GM18861 (cell line): Measurements from ENCODE around the gene MYO7A.

Experiments used
- ATAC-seq: cut with Tn5 transposase; IDR thresholded peaks from one replicate; pipeline ENCODE4 v1.9.1; 2021; ENCODE audit not compliant: unreplicated experiment

MYO7A gene

DNA sequence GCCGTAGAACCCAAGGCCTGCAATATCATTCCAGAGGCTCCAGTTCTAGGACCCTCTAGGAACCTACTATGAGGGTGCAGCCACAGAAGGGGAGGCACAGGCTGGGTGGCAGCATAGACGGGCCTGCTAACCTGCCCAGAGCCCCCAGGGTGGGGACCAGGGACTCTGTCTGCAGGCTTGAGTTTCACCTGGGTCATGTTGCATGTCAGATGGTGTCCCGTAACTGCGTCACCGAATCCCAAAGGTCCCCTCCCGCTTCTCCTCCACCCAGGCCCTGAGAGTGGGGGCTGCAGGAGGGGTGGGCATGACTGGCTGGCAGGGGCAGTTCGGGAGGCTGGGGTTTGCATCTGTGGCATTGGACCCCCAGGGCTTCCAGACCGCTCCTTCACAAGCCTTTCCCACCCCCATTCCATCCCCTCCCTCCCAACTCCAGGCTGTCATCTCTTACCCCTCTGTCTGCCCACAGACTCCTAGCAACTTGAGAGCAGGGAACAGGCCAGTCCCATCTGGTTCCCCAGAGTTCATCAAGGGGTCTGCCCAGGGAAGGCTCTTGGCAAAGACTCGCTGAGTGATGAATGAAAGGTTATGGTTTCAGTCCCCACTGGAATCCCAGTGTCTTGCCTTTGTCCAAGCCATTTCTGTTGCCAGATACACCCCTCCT, 16.3 kb downstream of the MYO7A start:
- ATAC-seq = no peak

DNA sequence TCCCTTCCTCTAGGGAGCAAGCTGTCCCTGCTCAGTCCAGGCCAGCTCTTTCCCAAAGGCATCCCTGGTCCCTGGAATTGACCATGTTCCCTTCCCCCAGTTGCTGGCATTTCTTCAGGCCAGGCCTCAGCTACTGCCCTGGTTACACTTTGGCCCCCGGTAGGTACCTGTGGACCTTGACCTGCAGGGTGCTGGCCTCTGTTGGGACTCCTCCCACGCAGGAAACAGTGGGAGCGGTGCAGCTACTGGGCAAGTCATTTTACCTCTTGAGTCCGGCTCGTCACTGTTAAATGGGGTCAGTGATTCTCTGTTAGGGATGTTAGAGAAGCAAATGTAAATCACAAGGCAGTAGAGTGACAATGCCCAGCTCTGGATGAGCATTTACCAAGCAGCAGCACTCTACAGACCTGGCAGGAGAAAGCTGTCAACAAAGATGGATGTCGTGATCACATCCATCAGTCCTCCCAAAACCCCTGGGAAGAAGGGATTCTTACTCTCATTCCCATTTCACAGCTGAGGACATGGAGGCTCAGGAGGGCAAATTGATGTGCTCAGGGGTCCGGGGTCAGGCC, 16.9 kb downstream of the MYO7A start:
- no peak for ATAC-seq

DNA sequence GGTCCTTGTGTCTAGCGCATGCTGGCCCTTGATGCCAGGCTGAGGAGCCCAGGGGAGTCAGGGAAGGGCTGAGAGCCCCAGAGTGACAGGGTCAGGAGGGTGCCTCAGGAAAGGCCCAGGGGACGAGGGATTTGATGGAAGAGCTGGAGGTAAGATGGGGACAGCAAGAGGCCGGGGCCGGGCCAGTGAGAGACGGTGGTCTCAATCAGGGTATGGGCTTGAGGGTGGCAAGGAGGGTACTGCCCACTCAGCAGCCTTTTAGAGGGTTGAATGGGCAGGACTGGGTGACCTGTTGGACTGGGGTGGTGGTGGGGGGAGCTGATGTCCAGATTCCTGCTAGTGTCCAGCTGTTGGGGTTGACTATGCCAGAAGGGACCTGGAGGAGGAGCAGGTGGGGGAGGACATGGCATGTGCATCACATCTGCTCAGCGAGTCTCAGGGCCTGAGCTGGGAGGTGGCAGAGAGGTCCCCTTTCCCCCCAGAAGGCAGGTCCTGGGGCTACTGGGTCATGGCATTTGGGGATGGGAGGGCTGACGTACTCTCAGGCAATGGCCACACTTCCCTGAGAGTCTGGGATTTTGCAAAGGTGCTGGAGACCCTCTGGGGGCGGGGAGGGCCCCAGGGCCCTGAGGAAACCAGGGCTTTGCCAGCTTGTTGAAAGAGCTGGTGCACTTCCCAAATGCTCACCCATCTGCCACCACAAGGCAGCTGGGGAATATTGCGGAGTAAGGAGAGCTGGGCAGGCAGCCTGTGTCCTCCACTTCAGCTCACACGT, 18.4 kb downstream of the MYO7A start:
- no peak for ATAC-seq

DNA sequence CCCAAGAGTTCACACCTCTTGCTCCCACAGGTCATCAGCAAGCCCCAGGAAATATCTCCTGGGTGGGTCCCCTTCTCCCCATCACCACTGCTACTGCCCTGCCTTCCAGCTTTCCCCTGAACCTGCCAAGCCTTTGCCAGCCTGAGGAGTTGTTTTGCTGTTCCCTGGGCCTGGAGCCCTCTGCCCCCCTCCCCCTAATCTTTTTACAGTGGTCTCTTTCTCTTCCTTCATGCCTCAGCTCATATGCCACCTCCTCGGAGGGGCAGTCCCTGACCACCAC, 18.9 kb downstream of the MYO7A start:
- no peak for ATAC-seq

DNA sequence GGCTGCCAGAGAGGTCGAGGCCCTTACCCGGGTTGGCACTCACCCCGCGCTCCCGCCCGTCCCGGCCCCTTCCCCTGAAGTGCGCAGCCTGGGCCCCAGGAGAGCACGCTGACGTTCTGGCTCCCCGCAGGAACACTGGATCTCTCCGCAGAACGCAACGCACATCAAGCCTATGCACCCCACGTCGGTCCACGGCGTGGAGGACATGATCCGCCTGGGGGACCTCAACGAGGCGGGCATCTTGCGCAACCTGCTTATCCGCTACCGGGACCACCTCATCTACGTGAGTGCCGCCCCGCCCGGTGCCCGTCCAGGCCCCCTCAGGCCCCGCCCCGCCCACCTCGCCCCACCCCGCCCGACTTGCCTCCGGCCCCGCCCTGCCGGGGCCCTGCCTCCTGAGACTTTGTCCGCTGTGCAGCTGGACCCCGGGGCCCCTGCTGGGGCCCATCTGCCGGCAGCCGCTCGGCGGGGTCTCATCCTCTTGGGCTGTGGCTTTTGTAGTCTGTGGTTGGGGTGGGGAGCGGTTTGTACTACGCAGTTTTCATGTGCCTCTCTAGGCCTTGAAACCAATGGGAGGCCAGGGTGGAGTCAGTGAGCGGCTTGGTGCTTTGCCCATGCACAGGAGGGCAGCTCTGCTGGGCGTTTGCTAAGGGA, 19.7 kb downstream of the MYO7A start:
- ATAC-seq = no peak

DNA sequence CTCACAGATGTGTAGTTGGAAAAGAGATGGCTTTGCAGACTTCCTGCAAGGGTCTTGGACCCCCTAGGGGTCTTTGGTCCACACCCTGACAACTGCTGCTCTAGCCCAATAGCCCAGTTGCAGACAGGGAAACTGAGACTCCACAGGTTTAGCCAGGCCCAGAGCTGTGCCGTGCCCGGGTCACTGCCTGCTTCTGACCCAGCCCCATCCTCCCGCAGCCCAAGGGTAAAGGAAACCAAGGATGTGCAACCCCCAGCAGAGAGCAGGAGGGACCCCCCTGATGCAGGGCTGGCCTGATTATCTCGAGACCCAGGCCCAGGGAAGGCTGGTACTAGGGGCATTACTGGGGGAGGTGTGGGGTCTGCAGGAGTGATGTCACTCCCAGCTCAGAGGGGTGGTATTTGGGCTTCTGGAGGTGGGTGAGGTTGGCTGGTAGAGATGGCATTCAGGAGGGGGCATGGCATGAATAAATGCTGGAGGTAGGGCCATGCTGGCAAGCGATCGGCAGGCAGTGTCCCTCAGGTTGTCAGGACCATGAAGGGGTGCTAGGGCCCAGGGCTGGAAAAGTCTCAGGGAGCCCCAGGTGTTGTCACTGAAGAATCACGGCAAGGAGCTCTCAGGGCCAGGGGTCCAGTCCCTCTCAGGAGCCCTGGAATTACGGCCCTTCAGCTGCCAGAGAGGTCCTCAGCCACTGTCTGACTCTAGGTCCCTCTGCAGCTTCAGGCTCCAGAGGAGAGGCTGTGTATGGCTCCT, 21.1 kb downstream of the MYO7A start:
- ATAC-seq = no peak

DNA sequence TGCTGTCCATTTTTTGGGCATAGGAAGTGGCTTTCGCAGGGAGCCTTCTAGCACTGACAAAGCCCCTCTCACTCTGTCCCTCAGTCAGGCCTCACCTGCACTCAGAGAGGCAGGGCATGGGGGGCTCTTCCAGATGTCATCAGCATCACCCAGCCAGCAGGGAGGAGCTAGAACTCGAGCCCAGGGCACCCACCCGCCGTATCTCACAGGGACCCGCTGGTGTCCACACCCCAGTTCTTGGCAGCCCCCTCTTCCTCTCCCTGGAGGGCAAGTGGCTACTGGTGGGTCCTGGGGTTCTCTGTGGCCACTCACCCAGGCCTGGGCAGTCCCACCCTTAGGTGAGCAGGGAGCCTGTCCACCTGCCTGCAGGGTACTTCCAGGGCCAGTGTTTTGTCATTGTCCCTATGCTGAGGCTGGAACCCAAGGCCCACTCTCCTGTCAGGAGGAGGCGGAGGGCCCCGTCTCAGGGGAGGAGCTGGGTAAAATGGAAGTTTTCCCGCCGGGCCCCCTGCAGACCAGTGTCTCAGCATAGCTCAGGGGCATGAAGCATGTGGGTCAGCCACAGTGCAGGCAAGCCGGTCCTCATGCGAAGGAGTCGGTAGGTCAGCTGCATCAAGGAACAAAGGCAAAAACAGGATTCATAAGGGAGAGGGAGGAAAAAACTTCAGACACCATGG, 21.8 kb downstream of the MYO7A start:
- no peak for ATAC-seq

DNA sequence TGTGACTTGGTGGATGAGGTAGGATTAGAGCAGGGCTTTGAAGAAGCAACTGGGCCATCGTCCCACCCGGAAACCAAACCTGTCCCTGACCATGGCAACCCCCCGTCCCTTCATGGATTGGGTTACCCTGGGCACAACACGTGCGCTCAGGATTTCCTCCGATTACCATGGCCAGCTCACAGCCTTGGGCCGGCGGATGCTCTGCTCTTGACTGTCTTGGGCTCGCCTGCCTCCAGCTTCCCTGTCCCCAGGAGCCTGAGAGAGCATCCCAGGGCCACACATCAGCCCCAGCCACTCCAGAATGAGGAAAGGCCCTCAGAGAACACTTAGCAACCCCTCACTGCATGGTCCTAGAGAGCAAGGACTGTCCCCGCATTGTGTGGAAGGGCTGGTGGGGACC, 22.8 kb downstream of the MYO7A start:
- no peak for ATAC-seq

DNA sequence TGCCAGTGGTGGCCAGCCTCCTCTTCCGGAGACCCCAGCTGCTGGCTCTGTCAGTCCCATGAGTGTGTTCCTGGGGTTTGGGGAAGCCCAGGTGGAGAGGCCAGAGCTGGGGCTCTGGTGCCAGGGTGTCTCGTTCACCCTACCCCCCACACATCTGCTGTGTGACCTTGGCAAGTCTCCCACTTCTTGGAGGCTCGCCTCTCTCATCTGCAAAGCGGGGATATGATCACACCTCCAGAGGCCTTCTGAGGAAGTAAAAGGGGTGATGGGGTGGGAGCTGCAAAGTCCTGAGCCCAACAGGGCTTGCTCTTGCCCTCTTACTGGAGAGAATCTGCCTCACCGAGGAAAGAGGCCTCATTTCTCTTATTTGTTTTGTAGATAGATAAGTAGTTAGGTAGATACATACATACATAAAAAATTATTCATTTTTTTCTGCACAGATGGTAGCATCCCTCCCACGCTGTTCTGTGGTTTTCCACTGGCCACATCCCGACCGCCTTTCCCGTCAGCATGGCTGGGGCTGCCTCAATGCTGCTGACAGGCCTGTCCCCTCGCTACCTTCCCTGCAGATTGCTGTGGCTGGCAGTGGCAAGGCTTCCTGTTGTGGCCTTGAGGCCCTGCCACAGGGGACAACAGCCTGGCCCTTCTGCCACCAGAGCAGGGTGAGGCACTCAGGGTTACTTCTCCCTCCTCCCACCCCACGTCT, 23.9 kb downstream of the MYO7A start:
- no peak for ATAC-seq

DNA sequence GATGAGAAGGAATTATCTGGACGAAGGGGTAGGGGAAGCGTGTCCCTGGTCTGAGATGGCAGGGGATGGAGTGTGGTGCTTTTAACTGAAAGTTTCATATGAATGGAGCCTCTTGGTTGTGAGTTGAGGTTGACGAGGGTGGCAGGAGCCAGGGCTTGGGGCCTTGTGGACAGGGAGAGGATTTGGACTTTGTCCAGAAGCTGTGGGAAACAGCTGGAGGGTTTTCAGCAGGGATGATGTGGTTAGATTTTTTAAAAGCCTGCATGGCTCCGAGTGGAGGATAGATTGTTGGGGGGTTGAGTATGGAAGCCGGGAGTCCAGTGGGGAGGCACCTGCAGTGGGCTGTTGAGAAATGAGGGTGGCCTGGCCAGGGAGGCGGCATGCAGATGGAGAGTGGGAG, 24.8 kb downstream of the MYO7A start:
- ATAC-seq = no peak

DNA sequence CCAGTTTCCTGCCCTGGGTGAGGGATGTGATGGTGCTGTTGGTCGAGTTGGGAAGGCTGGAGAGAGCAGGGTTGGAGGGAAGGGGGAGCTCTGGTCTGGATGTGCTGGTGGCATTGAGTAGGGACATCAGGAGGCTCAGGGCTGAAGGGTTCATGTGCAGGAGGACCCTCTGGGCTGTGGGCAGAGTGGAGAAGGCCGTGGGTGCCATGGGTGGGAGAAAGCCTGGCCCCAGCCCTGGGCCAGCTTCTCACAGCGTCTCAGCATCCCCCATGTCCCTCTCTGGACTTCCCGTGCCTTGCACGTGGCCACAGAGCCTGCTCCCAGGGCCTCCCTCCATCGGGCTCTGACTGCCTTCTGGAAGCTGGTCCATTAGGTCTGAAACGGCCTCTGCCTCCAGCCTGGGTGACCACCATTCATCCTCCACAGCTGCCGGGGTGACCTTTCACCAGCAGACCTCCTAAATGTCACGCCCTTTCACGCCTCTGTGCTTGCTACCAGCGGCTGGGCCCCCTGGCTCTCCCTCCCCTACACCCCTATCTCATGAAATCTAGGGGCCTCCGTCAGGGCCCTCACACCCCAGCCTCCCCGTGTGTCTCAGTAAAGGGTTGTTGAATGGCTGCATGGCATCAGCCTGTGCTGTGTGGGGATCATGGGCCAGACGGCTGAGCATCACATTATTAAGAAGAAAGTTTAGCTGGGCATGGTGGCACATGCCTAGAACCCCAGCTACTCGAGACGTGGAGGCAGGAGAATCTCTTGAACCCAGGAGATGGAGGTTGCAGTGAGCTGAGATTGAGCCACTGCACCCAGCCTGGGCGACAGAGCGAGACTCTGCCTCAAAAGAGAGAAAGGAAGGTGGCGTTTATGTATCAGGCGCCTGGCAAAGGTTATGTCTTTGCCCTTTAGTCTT, 25.5 kb downstream of the MYO7A start:
- no peak for ATAC-seq

DNA sequence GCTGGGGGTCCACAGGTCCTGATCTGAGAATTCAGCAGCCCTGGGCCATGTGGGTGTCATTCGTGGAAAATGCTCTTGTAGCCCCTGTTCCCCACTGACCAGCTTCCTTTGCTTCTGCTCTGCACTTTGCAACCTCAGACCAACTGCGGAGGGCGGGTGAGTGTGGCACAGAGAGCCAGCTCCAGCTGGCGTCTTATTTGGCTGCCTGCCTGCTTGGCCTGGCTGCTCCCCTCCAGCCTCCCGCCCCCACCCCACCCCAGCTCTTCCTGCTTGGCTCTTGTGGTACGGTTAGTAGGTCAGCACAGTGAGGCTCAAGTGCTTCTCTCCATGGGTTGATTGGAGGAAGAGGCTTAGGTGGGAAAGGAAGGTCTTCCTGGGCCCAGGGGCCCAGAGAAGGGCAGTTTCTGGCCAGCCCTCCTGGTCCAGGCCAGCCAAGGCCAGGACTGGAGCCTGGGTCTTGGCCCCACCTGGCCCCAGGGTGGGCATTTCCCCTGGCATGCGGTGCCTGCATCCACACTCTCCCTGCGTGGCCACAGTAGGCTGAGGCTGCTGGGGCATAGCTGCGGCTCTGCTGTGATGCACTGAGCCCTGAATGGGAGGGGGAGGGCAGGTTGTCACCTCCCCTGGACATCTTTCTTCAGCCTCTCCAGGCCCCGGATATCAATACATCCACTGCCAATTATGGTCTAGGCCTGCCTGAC, 26.5 kb downstream of the MYO7A start:
- no peak for ATAC-seq

DNA sequence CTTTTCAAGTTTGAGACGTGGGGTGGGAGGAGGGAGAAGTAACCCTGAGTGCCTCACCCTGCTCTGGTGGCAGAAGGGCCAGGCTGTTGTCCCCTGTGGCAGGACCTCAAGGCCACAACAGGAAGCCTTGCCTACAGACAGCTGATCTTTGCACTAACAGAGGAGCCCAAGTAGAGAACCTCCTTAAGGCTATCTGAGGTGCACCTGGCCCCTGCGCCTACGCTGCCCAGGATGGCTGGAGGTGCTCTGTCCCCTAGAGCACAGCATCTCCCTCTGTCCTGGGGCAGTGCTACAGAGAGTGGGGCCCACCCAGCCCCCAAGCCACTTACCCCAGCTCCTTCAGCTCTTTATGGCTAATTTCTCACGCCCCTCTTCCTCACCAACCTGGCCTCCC, 27.0 kb downstream of the MYO7A start:
- ATAC-seq = no peak

DNA sequence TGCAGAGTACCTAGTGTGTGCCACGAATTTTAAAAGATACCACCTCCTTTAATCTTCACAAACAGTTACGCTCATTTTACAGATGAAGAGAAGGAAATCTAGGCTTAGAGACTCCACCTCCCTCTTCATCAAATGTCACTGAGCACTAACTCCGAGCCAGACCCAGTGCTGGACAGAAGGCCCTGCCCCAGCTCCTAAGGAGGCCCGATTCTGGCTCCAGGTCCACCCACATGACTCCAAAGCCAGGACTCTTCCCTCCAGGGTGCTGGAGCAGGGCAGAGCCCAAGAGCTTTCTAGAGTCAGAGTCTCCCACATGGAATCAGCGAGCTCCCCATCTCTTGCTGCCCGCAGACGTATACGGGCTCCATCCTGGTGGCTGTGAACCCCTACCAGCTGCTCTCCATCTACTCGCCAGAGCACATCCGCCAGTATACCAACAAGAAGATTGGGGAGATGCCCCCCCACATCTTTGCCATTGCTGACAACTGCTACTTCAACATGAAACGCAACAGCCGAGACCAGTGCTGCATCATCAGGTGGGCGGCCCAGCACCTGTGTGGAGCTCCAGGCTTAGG, 27.6 kb downstream of the MYO7A start:
- ATAC-seq = no peak

DNA sequence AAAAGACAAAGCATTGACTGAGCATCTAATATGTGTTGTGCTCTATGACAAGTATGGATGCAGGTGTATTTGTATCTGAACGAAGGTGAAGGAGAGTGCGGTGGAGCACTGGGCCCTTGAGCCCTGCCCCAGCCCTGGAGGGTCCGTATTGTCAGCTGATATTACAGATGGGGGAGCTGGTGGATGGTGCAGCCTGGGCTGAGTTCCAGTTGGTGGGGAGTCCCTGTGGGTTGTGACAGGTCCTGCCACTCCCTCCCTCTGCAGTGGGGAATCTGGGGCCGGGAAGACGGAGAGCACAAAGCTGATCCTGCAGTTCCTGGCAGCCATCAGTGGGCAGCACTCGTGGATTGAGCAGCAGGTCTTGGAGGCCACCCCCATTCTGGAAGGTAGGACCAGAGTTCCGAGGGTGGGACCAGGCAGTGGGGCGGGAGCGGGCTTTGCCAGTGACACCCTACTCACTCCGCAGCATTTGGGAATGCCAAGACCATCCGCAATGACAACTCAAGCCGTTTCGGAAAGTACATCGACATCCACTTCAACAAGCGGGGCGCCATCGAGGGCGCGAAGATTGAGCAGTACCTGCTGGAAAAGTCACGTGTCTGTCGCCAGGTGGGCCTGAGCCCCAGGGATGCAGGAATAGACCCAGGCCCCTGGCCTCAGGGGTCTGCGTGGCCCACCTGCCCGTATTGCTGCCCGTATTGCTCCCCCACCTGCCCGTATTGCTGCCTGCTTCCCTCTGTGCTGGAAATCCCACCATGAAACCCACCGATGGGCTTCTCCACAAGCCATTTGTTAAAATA, 28.6 kb downstream of the MYO7A start:
- no peak for ATAC-seq

DNA sequence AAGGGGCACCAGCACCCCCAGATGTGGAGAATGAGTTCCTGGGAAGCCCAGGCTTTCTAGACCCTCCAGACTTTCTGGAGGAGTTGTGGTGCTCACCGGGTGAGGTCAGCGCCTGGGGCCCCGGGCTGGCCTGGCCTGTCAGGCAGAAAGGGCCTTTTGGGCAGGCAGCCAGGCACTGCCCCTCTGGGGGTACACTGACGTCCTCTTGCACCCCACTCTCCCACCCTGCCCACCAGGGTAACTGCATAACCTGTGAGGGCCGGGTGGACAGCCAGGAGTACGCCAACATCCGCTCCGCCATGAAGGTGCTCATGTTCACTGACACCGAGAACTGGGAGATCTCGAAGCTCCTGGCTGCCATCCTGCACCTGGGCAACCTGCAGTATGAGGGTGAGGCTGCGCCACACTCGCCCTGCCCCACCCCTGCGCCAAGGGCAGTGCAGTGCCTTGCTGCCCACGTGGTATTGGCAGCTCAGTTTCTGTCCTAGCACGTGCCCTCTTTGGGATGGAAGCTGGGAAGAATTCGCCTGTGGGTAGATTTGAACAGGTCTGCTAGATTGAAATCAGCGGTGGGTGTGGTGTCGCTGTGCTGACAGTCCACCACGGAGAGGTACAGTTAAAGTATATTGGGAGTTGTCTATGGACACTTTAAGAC, 30.1 kb downstream of the MYO7A start:
- no peak for ATAC-seq
